ENCODE data around the gene ALOXE3. TPM values are rescaled to one million over a fixed set of nuclear protein-coding genes. Genes with fewer than 3 reads are reported as not detected.
"Not testable (repeated sequence)": the region's sequence is repeated elsewhere in the genome, so short reads cannot be mapped to it uniquely, and the experiment has no call there.

The ALOXE3 gene
- total RNA-seq, 1 donor from 2014 or later = not detected

GRCh38 chr17:8062807-8063483, 55.4 kb downstream of the ALOXE3 start:
- no peak for DNase-seq (ENCODE audit: extremely low spot score, unreplicated experiment)
- no peaks in the 10 kb centered on the region for H3K36me3 Mint-ChIP-seq (ENCODE audit: unreplicated experiment)
- H3K4me3 Mint-ChIP-seq (ENCODE audit: unreplicated experiment) = no peak overlapping the region
- H3K27me3 Mint-ChIP-seq (ENCODE audit: unreplicated experiment) = peaks cover 66% of the 10 kb centered on the region
- TF ChIP-seq CTCF (IDR thresholded peaks at IDR 0.05) = no peak
- no peaks in the 10 kb centered on the region for H3K9me3 Mint-ChIP-seq (ENCODE audit: unreplicated experiment)
- H3K4me1 Mint-ChIP-seq (ENCODE audit: unreplicated experiment) = peaks cover 8% of the 10 kb centered on the region
- no peak overlapping the region for H3K27ac Mint-ChIP-seq (ENCODE audit: unreplicated experiment)

- H3K9me3 Mint-ChIP-seq (ENCODE audit: unreplicated experiment) = no peaks in the 10 kb centered on the region
- no peak for TF ChIP-seq CTCF (IDR thresholded peaks at IDR 0.05)
- no peak overlapping the region for H3K27ac Mint-ChIP-seq (ENCODE audit: unreplicated experiment)
- H3K36me3 Mint-ChIP-seq (ENCODE audit: unreplicated experiment) = no peaks in the 10 kb centered on the region
- H3K4me3 Mint-ChIP-seq (ENCODE audit: unreplicated experiment) = no peak overlapping the region
- peaks cover 8% of the 10 kb centered on the region for H3K4me1 Mint-ChIP-seq (ENCODE audit: unreplicated experiment)
- DNase-seq (ENCODE audit: extremely low spot score, unreplicated experiment) = no peak
- peaks cover 65% of the 10 kb centered on the region for H3K27me3 Mint-ChIP-seq (ENCODE audit: unreplicated experiment)
These were observed 55.9 kb downstream of the ALOXE3 start for GRCh38 chr17:8062435-8062806.

DNA sequence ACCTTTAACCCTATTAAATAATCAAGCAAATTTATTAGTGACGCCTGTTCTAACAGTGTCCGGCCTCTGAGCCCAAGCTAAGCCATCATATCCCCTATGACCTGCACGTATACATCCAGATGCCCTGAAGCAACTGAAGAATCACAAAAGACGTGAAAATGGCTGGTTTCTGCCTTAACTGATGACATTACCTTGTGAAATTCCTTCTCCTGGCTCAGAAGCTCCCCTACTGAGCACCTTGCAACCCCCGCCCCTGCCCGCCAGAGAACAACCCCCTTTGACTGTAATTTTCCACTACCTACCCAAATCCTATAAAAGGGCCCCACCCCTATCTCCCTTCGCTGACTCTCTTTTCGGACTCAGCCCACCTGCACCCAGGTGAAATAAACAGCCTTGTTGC, 56.5 kb downstream of the ALOXE3 start:
- not testable (repeated sequence) for H3K9me3 Mint-ChIP-seq (ENCODE audit: unreplicated experiment); H3K4me3 Mint-ChIP-seq (ENCODE audit: unreplicated experiment); H3K36me3 Mint-ChIP-seq (ENCODE audit: unreplicated experiment); DNase-seq (ENCODE audit: extremely low spot score, unreplicated experiment); H3K27ac Mint-ChIP-seq (ENCODE audit: unreplicated experiment)
- H3K27me3 Mint-ChIP-seq (ENCODE audit: unreplicated experiment) = peaks cover 65% of the 10 kb centered on the region
- peaks cover 10% of the 10 kb centered on the region for H3K4me1 Mint-ChIP-seq (ENCODE audit: unreplicated experiment)

DNA sequence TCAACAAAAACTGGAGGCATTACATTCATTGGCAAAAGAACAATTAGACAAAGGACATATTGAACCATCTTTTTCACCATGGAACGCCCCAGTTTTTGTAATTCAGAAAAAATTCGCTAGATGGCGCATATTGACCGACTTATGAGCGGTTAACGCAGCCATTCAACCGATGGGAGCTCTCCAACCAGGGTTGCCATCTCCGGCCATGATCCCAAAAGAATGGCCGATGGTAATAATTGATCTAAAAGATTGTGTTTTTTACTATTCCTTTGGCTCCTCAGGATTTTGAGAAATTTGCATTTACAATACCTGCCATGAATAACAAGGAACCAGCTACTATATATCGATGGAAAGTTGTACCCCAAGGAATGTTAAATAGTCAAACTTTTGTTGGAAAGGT, 58.0 kb downstream of the ALOXE3 start:
- Mint-ChIP-seq H3K36me3 (ENCODE audit: unreplicated experiment) (no peaks in the 10 kb centered on the region), H3K4me1 (ENCODE audit: unreplicated experiment) (peaks cover 17% of the 10 kb centered on the region), H3K4me3 (ENCODE audit: unreplicated experiment) (no peak overlapping the region), H3K27ac (ENCODE audit: unreplicated experiment) (no peak overlapping the region), H3K9me3 (ENCODE audit: unreplicated experiment) (no peaks in the 10 kb centered on the region), H3K27me3 (ENCODE audit: unreplicated experiment) (peaks cover 64% of the 10 kb centered on the region)
- DNase-seq (ENCODE audit: extremely low spot score, unreplicated experiment) = no peak
- TF ChIP-seq CTCF (IDR thresholded peaks at IDR 0.05) = peak; percentile 79

GRCh38 chr17:8059131-8059530, 59.2 kb downstream of the ALOXE3 start:
- Mint-ChIP-seq H3K9me3 (ENCODE audit: unreplicated experiment) (no peaks in the 10 kb centered on the region), H3K36me3 (ENCODE audit: unreplicated experiment) (no peaks in the 10 kb centered on the region), H3K4me3 (ENCODE audit: unreplicated experiment) (no peak overlapping the region), H3K27ac (ENCODE audit: unreplicated experiment) (no peak overlapping the region), H3K4me1 (ENCODE audit: unreplicated experiment) (peaks cover 17% of the 10 kb centered on the region), H3K27me3 (ENCODE audit: unreplicated experiment) (peaks cover 60% of the 10 kb centered on the region)
- TF ChIP-seq CTCF (IDR thresholded peaks at IDR 0.05) = no peak
- DNase-seq (ENCODE audit: extremely low spot score, unreplicated experiment) = no peak
